ENCODE results near the gene FZD1. TPM values are rescaled to one million over a fixed set of nuclear protein-coding genes. Genes with fewer than 3 reads are reported as not detected.

FZD1 gene
- 20.7 TPM for total RNA-seq

DNA sequence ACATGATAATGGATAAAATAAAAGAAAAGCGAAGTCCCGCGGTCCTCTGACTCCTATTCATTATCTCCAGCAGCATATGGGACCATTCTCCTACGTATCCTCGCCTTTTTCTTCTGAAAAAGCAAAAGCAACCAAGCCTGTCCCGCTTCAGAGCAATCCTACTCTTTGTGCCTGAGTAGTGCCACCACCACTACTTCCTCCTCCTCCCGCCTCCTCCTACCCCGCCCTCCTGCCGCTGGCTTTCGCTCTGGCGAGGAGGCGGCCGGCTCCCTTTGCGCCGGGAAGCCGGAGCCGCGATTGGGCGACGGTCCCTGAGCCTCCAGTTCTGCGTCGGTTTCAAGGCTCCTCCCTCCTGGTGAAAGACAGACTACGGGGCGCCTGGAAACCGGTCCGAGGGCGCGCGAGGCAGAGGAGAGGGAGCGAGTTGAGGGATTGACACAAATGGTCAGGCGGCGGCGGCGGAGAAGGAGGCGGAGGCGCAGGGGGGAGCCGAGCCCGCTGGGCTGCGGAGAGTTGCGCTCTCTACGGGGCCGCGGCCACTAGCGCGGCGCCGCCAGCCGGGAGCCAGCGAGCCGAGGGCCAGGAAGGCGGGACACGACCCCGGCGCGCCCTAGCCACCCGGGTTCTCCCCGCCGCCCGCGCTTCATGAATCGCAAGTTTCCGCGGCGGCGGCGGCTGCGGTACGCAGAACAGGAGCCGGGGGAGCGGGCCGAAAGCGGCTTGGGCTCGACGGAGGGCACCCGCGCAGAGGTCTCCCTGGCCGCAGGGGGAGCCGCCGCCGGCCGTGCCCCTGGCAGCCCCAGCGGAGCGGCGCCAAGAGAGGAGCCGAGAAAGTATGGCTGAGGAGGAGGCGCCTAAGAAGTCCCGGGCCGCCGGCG lies at the start of gene FZD1:
Gene FZD1, plus strand, starts transcription at position 388 of the 878 bp plus-strand sequence. Its CDS starts 448 bp downstream, at position 836.
- DNase-seq (ENCODE audit: low spot score): peak; percentile 98

DNA sequence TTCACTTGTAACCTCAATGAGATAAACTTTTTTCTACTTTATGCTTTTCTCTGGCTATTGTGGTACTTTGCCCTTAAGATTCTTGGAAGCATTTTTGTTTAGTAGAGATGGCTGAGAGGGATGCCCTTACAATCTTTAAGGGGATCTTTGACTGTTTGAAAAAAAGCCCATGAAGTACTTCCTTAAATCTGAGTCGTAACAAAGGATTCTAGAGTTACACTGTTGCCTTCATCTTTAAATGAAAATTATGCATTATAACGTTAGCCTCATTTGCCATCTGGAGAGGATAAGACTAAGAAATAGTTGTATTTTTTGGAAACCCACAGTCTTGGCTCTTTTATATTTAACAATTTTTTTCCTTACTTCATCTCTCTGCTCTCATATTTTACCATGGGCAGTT lies 37.8 kb upstream of the FZD1 start:
- DNase-seq (ENCODE audit: low spot score): no peak

DNA sequence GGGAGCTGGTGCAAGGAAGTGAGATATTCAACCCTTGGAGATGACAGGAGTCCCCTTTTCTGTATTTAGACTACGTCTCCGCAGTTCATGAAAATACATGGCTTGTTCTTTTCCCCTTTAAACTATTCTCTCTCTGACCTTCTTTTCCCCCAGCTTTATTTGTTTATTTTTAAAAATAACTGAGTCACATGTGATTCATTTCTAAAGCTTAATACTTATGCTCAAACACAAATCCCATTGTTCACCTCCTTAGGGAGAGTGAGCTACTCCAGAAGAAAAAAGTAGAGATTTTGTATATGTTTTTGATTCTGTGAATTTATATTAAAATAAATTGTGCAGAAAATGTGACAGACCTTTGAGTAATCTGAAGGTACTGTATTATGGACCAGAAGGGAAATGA lies 35.9 kb upstream of the FZD1 start:
- no peak for DNase-seq (ENCODE audit: low spot score)

DNA sequence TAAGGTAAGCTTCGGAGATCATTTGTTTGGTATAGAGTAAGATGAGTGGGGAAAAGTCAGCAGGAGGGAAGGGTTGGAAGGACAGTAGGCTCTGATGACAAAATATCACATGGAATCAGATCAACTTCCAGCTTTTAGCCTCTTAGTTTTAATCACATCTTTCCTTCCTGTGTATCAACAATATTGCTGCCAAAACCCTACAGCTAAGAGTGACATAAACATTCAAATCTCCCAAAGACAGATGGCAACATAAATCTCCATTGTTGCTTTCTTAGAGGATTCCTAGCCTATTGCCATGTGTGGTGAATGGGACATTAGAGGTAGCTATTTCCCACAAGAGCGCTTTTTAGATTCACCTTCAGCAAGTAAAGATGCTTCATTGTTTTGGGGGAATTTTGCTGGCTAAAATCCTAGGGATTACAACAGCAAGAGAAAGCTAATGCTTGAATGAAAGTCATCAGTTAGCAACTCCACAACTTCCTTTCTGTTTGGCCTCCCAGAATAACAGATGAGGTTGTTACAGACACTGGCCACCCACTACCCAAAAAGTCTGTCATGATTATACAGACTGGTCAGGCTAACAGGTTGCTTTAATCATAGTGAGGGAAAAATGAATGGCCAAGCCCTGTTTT lies 35.2 kb upstream of the FZD1 start:
- DNase-seq (ENCODE audit: low spot score): no peak

DNA sequence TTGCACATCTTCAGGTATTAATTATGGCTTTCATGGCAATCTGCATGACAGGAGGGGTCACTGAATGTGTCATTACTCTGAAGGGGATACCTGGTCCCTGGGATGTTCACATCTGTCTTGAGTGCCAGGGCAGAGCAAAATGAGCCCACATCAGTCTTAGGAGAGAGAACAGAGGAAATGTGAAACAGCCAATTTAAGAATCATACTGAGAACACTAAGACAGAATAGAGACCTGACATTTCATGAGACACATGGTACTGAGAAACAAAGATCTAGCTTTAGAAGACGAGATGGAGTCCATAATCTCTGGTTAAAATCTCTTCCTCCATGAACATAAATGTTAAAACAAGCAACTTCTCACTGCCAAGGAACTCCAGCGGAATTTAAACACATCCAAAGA lies 34.1 kb upstream of the FZD1 start:
- no peak for DNase-seq (ENCODE audit: low spot score)

DNA sequence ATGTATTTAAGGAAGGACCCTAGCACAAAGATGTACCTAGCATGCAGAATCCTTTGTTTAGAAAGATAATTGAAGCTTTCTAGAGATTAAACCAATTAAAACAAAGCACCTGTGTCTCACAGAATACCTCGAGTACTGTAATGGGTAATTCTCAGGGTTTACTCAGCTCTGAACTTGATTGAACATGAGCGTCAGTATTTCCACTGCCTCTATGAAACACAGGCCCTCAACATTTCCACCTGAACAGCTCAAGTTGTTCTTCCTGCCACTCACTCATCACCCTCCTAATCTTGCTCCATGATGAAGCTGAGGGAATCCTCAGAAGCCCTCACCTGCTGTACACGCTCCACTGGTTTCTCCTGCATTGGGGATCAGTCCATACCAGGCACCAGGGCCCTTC lies 33.7 kb upstream of the FZD1 start:
- no peak for DNase-seq (ENCODE audit: low spot score)

DNA sequence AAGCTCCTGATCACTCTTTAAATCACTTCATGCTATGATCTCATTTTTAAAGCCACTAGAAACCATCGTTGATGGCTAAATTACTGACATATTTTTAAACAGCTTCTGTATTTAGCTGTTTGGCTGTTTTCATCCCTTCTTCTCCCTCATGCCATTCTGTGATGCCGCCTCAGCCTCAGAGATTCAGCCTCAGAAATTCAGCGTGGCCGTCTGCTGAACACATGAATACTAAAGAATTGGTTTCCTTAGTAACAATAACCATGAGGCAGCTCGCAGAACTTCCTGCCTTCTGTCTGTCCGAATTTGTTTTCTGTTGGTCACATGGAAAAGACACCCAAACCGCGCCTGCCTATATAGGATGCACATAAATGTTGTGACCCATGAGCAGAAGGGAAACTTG lies 31.0 kb upstream of the FZD1 start:
- DNase-seq (ENCODE audit: low spot score): no peak

DNA sequence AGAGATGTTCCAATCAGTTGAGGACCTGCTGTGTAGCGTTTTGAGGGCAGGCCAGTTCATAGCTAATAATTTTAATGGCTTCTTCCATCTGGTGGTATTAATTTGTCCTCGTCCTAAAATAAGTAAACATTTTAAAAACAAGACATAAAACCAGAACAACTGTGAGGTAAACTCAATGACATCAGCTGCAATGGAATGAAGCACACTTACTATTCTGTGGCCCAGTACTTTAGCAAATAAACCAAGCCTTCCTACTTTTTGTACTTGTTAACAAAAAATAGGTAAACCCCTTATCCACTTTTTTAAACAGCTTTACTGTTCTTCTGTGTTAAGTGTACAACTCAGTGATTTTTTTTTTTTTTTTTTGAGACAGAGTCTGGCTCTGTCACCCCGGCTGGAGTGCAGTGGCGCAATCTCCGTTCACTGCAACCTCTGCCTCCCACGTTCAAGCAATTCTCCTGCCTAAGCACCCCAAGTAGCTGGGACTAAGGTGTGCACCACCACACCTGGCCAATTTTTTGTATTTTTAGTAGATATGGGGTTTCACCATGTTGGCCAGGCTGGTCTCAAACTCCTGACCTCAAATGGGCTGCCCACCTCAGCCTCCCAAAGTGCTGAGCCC lies 28.9 kb upstream of the FZD1 start:
- no peak for DNase-seq (ENCODE audit: low spot score)

DNA sequence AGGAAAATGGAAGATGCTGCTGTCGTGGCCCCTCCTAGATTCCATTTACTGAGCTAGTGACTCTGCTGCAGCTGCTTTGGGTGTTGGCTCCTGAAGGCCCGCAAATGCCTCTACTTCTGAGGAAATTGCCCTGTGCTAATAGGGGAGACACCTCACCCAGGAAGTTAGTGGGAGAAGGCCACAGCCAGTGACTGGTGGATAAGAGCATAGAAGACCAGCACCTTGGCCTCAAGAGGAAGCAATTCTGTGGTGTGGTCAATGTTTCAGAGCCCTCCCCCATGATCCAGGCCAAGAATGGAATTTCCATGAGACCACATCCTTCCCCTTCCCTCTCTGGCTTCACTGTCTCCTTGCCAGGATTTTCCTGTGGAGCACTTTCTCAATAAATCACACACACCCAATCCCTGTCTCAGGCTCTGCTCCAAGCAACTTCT lies 25.0 kb upstream of the FZD1 start:
- DNase-seq (ENCODE audit: low spot score): no peak

DNA sequence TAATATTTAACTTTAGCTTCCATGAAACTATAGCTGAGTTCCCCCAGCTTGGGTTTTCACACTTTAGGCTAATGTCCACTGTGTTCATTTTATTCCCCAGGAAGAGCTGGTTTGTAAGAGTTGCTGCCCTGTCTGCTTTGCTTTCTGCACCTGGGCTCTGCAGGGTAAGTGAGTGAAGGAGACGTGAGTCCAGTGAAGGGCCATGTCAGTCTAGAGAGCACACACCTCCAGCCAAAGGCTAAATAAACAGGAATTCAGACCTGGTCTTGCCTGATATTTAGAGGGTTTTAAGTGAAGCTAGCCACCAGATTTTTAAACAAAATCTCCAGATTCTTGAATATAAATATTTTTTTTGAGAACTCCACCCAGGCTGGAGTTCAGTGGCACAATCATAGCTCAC lies 24.5 kb upstream of the FZD1 start:
- no peak for DNase-seq (ENCODE audit: low spot score)

DNA sequence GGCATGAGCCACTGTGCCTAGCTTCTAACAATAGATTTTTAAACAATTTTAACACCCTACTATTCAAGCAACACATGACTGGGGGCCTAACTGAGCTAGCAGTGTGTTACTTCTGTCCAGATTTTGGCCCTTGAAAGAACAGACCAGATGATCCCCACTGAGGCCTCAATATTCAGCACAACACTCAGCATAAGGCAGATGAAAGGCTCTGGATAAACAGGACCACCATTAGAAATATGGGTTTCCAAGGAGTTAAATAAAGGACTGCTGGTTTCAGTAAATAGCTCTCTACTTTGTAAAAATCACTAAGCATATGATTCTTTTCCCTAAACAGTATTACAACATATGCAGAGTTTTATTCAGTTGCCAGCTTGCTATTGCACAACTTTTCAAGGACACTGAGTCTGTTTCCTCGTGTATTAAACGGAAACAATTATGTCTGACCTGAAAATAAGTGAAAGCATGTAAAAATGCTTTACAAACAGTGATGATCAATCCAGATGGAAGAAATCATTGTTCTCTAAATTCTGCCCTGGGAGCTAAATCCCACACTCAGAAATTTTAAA lies 23.8 kb upstream of the FZD1 start:
- no peak for DNase-seq (ENCODE audit: low spot score)

DNA sequence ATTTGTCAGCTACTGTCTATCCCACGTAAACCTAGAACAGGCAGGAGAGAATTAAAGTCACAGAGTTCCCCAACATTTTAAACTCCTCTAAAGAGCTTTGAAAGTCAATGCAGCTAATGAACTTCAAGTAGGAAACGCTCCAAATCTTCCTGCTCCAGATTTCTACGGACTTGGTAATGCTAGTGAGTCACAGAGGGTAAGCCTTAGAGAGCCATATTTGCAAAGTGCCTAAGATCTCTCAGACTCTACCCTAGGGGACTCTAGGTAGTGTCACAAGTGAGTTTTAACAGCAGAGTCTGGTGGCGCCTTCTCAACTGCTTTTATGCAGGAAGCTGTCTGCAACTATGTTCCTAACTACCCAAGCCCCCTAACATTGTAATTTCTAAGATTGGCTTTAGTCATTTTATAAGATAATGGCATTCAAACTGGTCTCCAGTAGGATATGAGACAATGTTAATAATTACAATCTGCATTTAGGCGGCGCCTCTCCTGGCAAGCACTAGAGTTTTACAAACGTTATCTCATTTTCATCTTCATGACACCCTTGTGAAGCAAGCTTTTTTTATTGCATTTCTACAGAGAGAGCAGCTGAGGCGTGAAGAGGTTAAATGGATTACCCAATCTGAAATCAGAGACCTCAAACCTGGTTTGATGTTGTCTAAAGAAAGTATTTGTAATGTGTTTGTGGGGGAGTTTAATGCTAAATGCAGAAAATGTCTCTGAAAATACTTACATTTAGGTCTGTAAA lies 22.0 kb upstream of the FZD1 start:
- DNase-seq (ENCODE audit: low spot score): no peak

DNA sequence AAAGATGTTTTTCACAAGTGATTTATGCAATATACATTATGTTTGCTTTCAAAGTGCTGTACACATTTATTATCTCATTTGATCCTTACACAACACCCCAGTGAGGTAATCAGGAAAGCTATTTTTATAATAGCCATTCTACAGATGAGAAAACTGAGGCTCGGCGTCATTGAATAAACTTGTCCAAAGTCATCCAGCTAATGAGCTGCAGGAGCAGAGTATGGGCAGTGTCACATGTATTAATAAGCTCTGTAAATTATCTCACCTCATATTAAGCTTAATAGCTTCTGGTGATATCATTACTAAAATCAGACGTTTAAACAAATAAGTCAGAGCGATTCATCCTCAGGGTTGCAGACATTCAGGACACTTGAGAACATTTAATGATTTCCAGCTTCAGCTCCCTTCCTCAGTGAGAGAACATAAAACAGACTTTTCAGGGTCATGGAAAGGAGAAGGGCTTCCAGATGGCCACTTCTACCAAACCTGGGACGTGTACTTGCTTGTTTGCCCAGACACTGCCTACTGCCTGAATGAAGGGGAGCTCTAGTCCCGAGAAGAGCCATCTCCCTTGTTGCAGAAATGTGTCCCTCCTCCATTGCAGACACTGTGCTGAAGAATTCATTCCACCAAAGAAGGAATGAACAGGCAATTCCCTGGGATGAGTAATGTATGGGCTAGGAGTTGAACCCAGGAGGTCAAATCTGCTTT lies 20.5 kb upstream of the FZD1 start:
- no peak for DNase-seq (ENCODE audit: low spot score)

DNA sequence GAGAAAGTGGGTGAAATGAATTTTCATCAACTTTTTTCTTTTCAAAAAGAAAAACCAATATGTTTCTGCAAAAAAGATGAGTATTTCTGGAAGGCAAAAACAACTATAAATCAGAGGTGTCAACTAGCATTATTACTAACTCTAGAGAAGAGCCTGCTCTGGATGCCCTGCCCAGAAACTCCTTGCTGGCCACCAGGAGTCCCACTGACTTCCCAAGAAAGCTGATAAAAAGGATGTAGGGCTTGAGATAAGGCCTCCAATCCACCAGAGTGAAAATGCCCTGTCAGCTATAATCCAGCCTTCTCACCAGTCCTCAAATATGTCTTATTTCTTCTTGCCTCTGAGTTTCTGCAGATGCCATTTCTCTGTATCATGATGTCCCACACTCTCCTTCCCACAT lies 16.7 kb upstream of the FZD1 start:
- DNase-seq (ENCODE audit: low spot score): no peak

DNA sequence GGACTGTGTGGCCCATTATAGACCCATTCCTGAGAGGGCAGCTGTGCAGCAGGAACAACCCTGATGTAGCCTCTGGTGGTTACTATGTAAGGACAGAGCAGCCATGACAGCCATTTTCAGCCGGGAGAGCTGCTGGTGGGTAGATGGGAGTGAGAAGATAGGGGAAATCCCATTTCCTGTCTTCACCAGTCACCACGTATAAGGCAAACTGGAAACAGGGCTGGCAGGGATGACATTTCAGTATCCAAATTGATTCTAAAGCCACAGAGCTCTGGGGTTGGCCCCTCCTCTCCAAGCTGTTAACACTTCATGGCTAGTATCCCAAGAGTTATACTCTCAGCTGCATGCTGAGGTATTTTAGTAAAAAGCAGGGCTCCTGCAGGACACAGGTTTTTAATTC lies 15.2 kb upstream of the FZD1 start:
- DNase-seq (ENCODE audit: low spot score): no peak

DNA sequence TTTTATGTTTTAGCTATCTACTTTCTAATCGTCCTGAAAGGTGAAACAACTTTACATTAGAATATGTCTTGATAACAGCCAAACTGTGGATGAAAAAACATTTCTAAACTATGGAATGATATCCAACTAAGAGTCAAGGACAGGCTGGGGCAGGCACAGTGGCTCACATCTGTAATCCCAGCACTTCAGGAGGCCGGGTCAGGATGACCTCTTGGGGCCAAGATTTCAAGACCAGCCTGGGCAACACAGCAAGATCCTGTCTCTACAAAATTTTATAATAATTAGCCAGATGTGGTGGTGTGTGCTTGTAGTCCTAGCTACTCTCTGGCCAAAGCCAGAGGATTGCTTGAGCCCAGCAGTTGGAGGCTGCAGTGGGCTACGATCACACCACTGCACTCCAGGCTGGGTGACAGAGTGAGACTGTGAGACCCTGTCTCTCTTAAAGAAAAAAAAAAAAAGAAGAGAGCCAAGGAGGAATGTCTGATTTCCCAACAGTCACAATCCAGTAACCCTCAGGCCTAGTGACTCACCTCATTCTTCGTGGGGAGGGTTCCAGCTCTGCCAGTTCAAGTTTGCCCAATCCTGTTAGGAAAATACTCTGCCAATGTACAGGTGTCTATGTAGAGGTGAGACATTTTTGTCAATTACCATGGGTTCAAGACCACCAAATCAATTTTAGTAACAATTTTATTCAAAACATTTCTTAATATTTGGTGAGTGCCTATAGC lies 14.6 kb upstream of the FZD1 start:
- DNase-seq (ENCODE audit: low spot score): no peak

DNA sequence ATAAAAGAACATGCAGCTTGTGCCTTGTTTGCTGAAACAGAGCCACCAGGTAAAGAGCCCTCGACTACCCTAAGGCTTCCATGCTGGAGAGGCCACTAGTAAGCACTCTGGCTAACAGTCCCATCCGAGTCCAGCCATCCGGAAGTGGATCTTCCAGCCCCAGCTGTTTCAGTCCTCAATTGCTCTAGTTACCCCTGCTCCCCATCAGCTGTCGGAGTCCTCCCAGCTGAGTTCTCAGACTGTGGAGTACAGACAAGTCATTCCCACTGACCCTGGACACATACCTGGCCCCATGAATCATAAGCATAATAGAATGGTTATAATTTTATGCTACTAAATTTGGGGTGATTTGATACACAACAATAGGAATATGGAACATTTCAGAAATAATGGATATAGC lies 13.5 kb upstream of the FZD1 start:
- DNase-seq (ENCODE audit: low spot score): no peak

DNA sequence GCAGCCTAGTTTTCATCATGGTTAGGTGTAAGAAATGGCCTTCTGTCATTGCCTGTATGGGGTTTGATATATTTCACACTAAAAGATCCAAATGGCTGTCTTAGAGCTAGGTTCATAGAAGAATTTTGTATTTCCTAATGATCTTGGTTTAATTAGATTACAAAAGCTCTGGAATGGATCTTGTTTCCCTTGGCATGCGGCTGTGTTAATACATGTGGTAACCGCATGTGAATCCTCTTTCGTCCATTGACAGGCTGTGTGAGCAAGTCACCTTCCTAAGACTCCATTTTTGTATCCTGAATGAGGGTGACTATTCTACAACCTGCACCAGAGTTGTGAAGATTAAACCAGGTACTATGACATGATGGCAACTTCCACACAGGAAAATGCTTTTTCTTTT lies 12.4 kb upstream of the FZD1 start:
- no peak for DNase-seq (ENCODE audit: low spot score)

DNA sequence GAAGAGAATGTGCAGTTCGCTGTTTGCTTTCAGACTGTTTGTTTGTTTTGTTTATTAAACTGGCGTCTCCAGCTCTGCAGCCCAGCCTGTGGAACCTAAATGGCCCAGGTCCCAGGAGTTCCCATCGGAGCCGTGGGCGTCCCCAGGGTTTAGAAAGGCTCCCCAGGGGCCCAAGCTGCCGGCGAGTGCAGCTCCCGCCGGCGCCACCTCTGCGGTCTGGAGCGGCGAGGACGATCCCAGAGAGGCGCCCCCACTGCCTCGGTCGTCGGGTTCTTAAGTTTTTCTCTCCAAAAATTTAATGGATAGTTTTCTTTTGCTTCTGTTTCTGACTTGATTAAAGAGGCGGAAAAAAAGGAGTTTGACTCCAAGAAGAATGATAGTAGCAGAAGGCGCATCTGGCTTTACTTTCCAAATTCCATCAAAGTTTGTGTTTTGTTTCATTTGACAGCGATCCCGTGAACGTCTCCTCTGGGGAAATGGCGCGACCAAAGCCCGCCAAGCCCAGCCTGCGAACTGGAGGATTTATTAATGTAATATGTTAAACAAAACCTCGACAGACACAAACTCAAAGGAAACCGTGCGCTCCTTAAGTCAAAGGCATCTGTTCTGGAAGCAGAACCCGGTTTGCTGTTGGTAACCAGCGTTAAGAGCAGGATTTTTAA lies 718 bp upstream of the FZD1 start:
- DNase-seq (ENCODE audit: low spot score): peak; percentile 45
